Measurements from ENCODE around the gene MAGI2. TPM values are rescaled to one million over a fixed set of nuclear protein-coding genes. Genes with fewer than 3 reads are reported as not detected.

The MAGI2 gene
- polyA plus RNA-seq, 3 donors, result 0.03 to 0.11 TPM; not detected in 1

DNA sequence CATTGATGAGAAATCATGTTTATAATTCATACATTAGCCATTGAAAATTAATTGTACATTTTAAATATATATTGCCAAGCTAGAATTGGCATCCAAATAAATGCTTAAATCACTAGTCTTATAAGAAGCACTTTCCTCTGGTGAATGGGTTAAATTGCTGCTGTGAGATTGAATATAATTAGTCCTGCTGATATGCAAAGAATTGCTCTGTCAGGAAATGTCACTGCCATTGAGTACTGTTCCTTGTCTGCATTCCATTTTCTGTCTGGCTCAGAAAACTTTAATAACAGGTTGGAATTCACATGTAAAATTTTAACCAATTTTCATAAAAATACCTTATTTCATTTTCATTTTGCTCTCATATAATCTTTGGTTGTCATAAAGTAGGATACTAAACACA lies 589.1 kb downstream of the MAGI2 start:
- Mint-ChIP-seq H3K27ac (no peak overlapping the region), H3K36me3 (no peaks in the 10 kb centered on the region), H3K4me1 (no peaks in the 10 kb centered on the region), H3K9me3 (peaks cover 1 to 22% (median 8%) of the 10 kb centered on the region in 7 donors), H3K27me3 (ENCODE audit: low read depth in 3 of 3) (peaks cover 0 to 2% (median 0%) of the 10 kb centered on the region in 3 donors), H3K4me3 (no peak overlapping the region)
- no peak for DNase-seq
- no peak overlapping the region for H2AFZ ChIP-seq (ENCODE audit: insufficient read depth, low read depth, low read length, poor library complexity, severe bottlenecking)
- no peaks in the 10 kb centered on the region for H3K4me1 ChIP-seq (ENCODE audit: control insufficient read depth in 1 of 2, insufficient read depth in 2 of 2, low read length in 2 of 2)
- no peak overlapping the region for H3K4me2 ChIP-seq (replicated peaks; ENCODE audit: extremely low read depth, low read length, poor library complexity, severe bottlenecking)
- H3K27me3 ChIP-seq (ENCODE audit: control insufficient read depth in 2 of 2, insufficient read depth in 2 of 2, low read length in 2 of 2), result no peaks in the 10 kb centered on the region
- no peak overlapping the region for H3K27ac ChIP-seq (ENCODE audit: low read depth in 1 of 2, low read length in 2 of 2)
- no peaks in the 10 kb centered on the region for H3K36me3 ChIP-seq (replicated peaks in 1 of 2; ENCODE audit: control insufficient read depth in 1 of 2, insufficient read depth in 2 of 2, low read length in 2 of 2)
- H4K20me1 ChIP-seq (ENCODE audit: insufficient read depth, low read length), result no peaks in the 10 kb centered on the region
- intact Hi-C loops (cut with micrococcal nuclease), result no loop called here
- no peak for TF ChIP-seq CTCF (IDR thresholded peaks at IDR 0.05)
- peaks cover 7% of the 10 kb centered on the region in 2 donors for H3K9me3 ChIP-seq (replicated peaks in 1 of 2; ENCODE audit: control insufficient read depth in 1 of 2, insufficient read depth in 1 of 2, low read length in 2 of 2)
- no peak overlapping the region for H3K4me3 ChIP-seq (replicated peaks in 1 of 3; ENCODE audit: low read depth in 2 of 3, low read length in 3 of 3)
- H3K9ac ChIP-seq (ENCODE audit: insufficient read depth, low read length, poor library complexity, severe bottlenecking), result no peak overlapping the region
- no peaks in the 10 kb centered on the region for H3K79me2 ChIP-seq (ENCODE audit: insufficient read depth, low read length)

DNA sequence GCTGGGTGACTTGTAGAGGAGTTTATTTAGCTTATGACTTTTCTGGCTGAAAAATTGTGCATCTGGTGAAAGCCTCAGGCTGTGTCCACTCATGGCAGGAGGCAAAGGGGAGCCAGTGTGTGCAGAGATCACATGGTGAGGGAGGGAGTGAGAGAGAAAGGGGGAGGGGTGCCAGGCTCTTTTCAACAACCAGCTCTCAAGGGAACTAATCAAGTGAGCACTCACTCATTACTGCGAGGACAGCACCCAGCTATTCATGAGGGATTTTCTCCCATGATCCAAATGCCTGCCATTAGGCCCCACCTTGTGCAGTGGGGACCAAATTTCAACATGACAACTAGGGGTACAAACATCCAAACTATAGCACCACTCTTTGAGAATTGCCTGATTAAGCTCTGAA lies 590.2 kb downstream of the MAGI2 start:
- Histone ChIP-seq H3K4me2 (replicated peaks; ENCODE audit: extremely low read depth, low read length, poor library complexity, severe bottlenecking) (no peak overlapping the region), H3K9me3 (replicated peaks in 1 of 2; ENCODE audit: control insufficient read depth in 1 of 2, insufficient read depth in 1 of 2, low read length in 2 of 2) (peaks cover 7% of the 10 kb centered on the region in 2 donors), H3K27ac (ENCODE audit: low read depth in 1 of 2, low read length in 2 of 2) (no peak overlapping the region), H4K20me1 (ENCODE audit: insufficient read depth, low read length) (no peaks in the 10 kb centered on the region), H3K27me3 (ENCODE audit: control insufficient read depth in 2 of 2, insufficient read depth in 2 of 2, low read length in 2 of 2) (no peaks in the 10 kb centered on the region), H3K4me1 (ENCODE audit: control insufficient read depth in 1 of 2, insufficient read depth in 2 of 2, low read length in 2 of 2) (no peaks in the 10 kb centered on the region), H2AFZ (ENCODE audit: insufficient read depth, low read depth, low read length, poor library complexity, severe bottlenecking) (no peak overlapping the region), H3K4me3 (replicated peaks in 1 of 3; ENCODE audit: low read depth in 2 of 3, low read length in 3 of 3) (no peak overlapping the region), H3K36me3 (replicated peaks in 1 of 2; ENCODE audit: control insufficient read depth in 1 of 2, insufficient read depth in 2 of 2, low read length in 2 of 2) (no peaks in the 10 kb centered on the region), H3K79me2 (ENCODE audit: insufficient read depth, low read length) (no peaks in the 10 kb centered on the region), H3K9ac (ENCODE audit: insufficient read depth, low read length, poor library complexity, severe bottlenecking) (no peak overlapping the region)
- intact Hi-C loops (cut with micrococcal nuclease), result no loop called here
- Mint-ChIP-seq H3K27ac (no peak overlapping the region), H3K27me3 (ENCODE audit: low read depth in 3 of 3) (peaks cover 0 to 2% (median 0%) of the 10 kb centered on the region in 3 donors), H3K4me3 (no peak overlapping the region), H3K9me3 (peaks cover 1 to 24% (median 8%) of the 10 kb centered on the region in 7 donors), H3K4me1 (no peaks in the 10 kb centered on the region), H3K36me3 (no peaks in the 10 kb centered on the region)
- 80% methylated on average over 1 of the region's 1 CpG for WGBS (ENCODE audit: insufficient coverage)
- no peak for DNase-seq
- no peak for TF ChIP-seq CTCF (IDR thresholded peaks at IDR 0.05)

All from CD14-positive monocyte (primary cell).